Liver (tissue), 9 donors: Measurements from ENCODE around the gene KCTD2. TPM values are rescaled to one million over a fixed set of nuclear protein-coding genes. Genes with fewer than 3 reads are reported as not detected.

Source experiments
- DNase-seq: peaks from one replicate; pipeline ENCODE4 v3.0.0-alpha.2; 2017; ENCODE audit warnings: low spot score
- H3K27ac ChIP-seq, 2 donors: one replicate each; pipeline ENCODE4 v1.7.0; 2013; ENCODE audit warnings: inconsistent platforms in 2 of 2, low read length in 2 of 2, control low read depth in 1 of 2, low read depth in 1 of 2, mild to moderate bottlenecking in 1 of 2
- H3K27me3 ChIP-seq, 4 donors: one replicate each; pipeline versions ENCODE4 v1.6.1 to v1.7.0; 2013; ENCODE audit warnings: low read length in 3 of 4, inconsistent platforms in 1 of 4, mild to moderate bottlenecking in 1 of 4, moderate library complexity in 1 of 4; ENCODE audit not compliant: control insufficient read depth in 4 of 4, insufficient read depth in 4 of 4
- H3K36me3 ChIP-seq, 4 donors: one replicate each; pipeline versions ENCODE4 v1.6.1 to v1.7.0; 2013; ENCODE audit warnings: low read length in 3 of 4, mild to moderate bottlenecking in 3 of 4, low read depth in 1 of 4, moderate library complexity in 1 of 4; ENCODE audit not compliant: control insufficient read depth in 4 of 4, insufficient read depth in 3 of 4
- H3K4me1 ChIP-seq, 4 donors: one replicate each; pipeline versions ENCODE4 v1.6.1 to v1.7.0; 2013; ENCODE audit warnings: low read length in 3 of 4, mild to moderate bottlenecking in 3 of 4, moderate library complexity in 1 of 4; ENCODE audit not compliant: control insufficient read depth in 4 of 4, insufficient read depth in 4 of 4
- H3K4me3 ChIP-seq, 3 donors: one replicate each; pipeline versions ENCODE4 v1.6.1 to v1.7.0; 2013; ENCODE audit warnings: low read length in 3 of 3, control low read depth in 1 of 3, low read depth in 1 of 3, mild to moderate bottlenecking in 1 of 3
- H3K9ac ChIP-seq, 2 donors: one replicate each; pipeline ENCODE4 v1.7.0; 2013; ENCODE audit warnings: low read length in 2 of 2, mild to moderate bottlenecking in 2 of 2, moderate library complexity in 2 of 2, control low read depth in 1 of 2, low read depth in 1 of 2
- H3K9me3 ChIP-seq, 4 donors: one replicate each; pipeline versions ENCODE4 v1.6.1 to v1.7.0; 2013; ENCODE audit warnings: low read length in 3 of 4; ENCODE audit not compliant: control insufficient read depth in 4 of 4
- ATF3 ChIP-seq: IDR thresholded peaks from 2 replicates; pipeline ENCODE4 v1.6.1; 2016; ENCODE audit warnings: antibody characterized with exemption
- CTCF ChIP-seq: fragments of 150-350 bp; IDR thresholded peaks from 2 replicates; pipeline ENCODE4 v1.5.1; 2017; ENCODE audit warnings: improper control_type of control experiment, low read depth, low read length; ENCODE audit not compliant: missing input control
- EGR1 ChIP-seq, 2 donors: IDR thresholded peaks; 2 replicates each; pipeline ENCODE4 v1.6.1; 2016 to 2018; ENCODE audit warnings: antibody characterized with exemption in 2 of 2, low read depth in 2 of 2
- FOXA1 ChIP-seq: IDR thresholded peaks from 2 replicates; pipeline ENCODE4 v1.6.1; 2016; ENCODE audit warnings: antibody characterized with exemption
- FOXA2 ChIP-seq: IDR thresholded peaks from 2 replicates; pipeline ENCODE4 v1.6.1; 2016; ENCODE audit warnings: antibody characterized with exemption
- GABPA ChIP-seq, 2 donors: IDR thresholded peaks in 1 of 2; conservative IDR thresholded peaks in 1 of 2; 2 replicates each; pipeline ENCODE4 v1.6.1; 2016; ENCODE audit warnings: antibody characterized with exemption in 2 of 2, mild to moderate bottlenecking in 1 of 2, moderate library complexity in 1 of 2
- HNF4A ChIP-seq, 2 donors: conservative IDR thresholded peaks; 2 replicates each; pipeline ENCODE4 v1.6.1; 2016; ENCODE audit warnings: antibody characterized with exemption in 2 of 2, mild to moderate bottlenecking in 2 of 2
- HNF4G ChIP-seq: IDR thresholded peaks from 2 replicates; pipeline ENCODE4 v1.6.1; 2016; ENCODE audit warnings: antibody characterized with exemption
- MAX ChIP-seq: IDR thresholded peaks from 2 replicates; pipeline ENCODE4 v1.6.1; 2016; ENCODE audit warnings: antibody characterized with exemption
- NR2F2 ChIP-seq: IDR thresholded peaks from 2 replicates; pipeline ENCODE4 v1.6.1; 2016; ENCODE audit warnings: antibody characterized with exemption
- REST ChIP-seq: IDR thresholded peaks from 2 replicates; pipeline ENCODE4 v1.6.1; 2016; ENCODE audit warnings: antibody characterized with exemption, mild to moderate bottlenecking
- RXRA ChIP-seq, 2 donors: IDR thresholded peaks; 2 replicates each; pipeline ENCODE4 v1.6.1; 2017 to 2018; ENCODE audit warnings: antibody characterized with exemption in 2 of 2, mild to moderate bottlenecking in 1 of 2
- SP1 ChIP-seq: IDR thresholded peaks from 2 replicates; pipeline ENCODE4 v1.6.1; 2018; ENCODE audit warnings: antibody characterized with exemption, mild to moderate bottlenecking
- TAF1 ChIP-seq: conservative IDR thresholded peaks from 2 replicates; pipeline ENCODE4 v1.6.1; 2016; ENCODE audit warnings: antibody characterized with exemption, mild to moderate bottlenecking
- YY1 ChIP-seq: IDR thresholded peaks from 2 replicates; pipeline ENCODE4 v1.6.1; 2016; ENCODE audit warnings: antibody characterized with exemption, mild to moderate bottlenecking
- ZBTB33 ChIP-seq: IDR thresholded peaks from 2 replicates; pipeline ENCODE4 v1.6.1; 2016; ENCODE audit warnings: antibody characterized with exemption
- WGBS: extraction: QIAGEN DNeasy Blood & Tissue Kit; methylation state at CpG from one replicate; pipeline ENCODE4 v1.1.7; 2013; 5-methylcytosine and 5-hydroxymethylcytosine counted together
- polyA plus RNA-seq, 2 donors: library from polyadenylated mRNA; stranded (reverse) in 1 of 2; unstranded in 1 of 2; fragments of 200-250 nt in 1 of 2; fragments of >200 nt in 1 of 2; fragmentation: Nextera tagmentation in 1 of 2; extraction: Ambion mirVana in 1 of 2; gene quantifications; one replicate each; pipeline versions ENCODE4 v1.2.1 to v1.2.3, GENCODE V29; 2013 to 2015
- total RNA-seq, 2 donors: library from RNA; depleted of rRNA; stranded (reverse); fragments of >200 nt; gene quantifications; one replicate each; pipeline ENCODE4 v1.2.3, GENCODE V29; 2014
- donor health status: healthy.
- donor health status: healthy.
- donor health status: healthy.
- donor health status: healthy.
- donor health status: healthy.

KCTD2 gene
- total and polyA plus RNA-seq, 4 donors: 2.4 to 8.2 (median 6.4) TPM

GRCh38 chr17:75001915-75002843 is 44.8 kb upstream of the KCTD2 start:
- TF ChIP-seq RXRA (IDR thresholded peaks at IDR 0.05) (no peak), FOXA2 (no peak), GABPA (IDR thresholded peaks at IDR 0.05 in 1 of 2, conservative IDR thresholded peaks at IDR 0.05 in 1 of 2) (no peak), NR2F2 (no peak), ATF3 (no peak), YY1 (no peak), MAX (no peak), REST (no peak), SP1 (no peak), CTCF (no peak), HNF4A (conservative IDR thresholded peaks at IDR 0.05) (no peak), EGR1 (IDR thresholded peaks at IDR 0.05; ENCODE audit: low read depth in 2 of 2) (no peak), FOXA1 (no peak), ZBTB33 (no peak), TAF1 (no peak), HNF4G (no peak)
- H3K27me3 ChIP-seq: no peaks in the 10 kb centered on the region
- no peaks in the 10 kb centered on the region for H3K36me3 ChIP-seq
- no peaks in the 10 kb centered on the region for H3K9me3 ChIP-seq
- H3K9ac ChIP-seq: no peak overlapping the region
- 92% methylated on average over 15 of the region's 15 CpGs for WGBS
- no peak overlapping the region for H3K27ac ChIP-seq
- no peaks in the 10 kb centered on the region for H3K4me1 ChIP-seq
- no peak for DNase-seq
- no peak overlapping the region for H3K4me3 ChIP-seq
